HG02642 (cell line): Measurements from ENCODE around the gene POLR1F.
"Not testable (repeated sequence)": the region's sequence is repeated elsewhere in the genome, so short reads cannot be mapped to it uniquely, and the experiment has no call there.

Experiments
- ATAC-seq: cut with Tn5 transposase; IDR thresholded peaks from one replicate; pipeline ENCODE4 v1.9.1; 2021; ENCODE audit warnings: mild to moderate bottlenecking; ENCODE audit not compliant: unreplicated experiment, poor library complexity

Gene POLR1F

DNA sequence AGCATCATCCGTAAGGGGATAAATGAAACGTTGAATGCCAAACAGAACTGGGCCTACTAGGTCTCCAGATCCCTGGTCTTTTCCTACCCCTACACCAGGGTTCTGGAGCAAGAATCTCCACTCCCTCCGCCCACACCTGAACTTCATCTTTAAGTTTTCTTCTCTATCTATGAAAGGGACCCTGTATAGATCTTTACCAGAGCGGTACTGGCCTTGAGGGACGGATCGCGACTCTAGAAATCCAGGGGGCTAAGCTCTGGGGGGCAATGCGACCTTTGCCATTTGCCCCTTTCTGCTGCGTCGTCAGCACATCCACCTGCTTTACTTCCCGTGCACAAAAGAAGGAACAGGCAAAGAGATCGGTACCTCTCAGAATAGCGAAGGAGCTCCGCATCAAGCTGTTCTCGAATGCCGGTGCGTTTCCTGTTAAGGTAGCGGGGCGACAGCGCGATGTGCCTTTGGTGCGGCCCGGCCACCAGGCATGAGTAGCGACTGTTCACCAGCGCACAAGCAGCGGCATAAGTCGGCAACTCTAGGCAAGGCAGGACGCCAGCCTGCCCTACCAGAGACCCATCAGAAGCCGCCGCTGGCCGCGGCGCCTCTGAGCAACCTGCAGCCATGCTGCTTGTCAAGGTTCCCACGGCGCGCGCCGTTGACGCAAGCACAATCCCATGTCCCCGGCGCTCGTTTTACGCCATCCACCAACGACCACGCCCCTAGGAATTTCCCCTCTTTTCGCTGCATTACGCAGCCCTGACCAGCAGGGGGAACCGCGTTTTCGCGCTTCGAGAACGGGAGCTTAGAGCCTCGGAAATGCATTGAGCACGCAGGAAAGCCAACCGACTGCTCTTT lies at the start of gene POLR1F:
Gene POLR1F, minus strand, starts transcription at position 641 of the 852 bp plus-strand sequence. Its CDS starts 21 bp downstream, at position 620.
- ATAC-seq = peak; percentile 99

DNA sequence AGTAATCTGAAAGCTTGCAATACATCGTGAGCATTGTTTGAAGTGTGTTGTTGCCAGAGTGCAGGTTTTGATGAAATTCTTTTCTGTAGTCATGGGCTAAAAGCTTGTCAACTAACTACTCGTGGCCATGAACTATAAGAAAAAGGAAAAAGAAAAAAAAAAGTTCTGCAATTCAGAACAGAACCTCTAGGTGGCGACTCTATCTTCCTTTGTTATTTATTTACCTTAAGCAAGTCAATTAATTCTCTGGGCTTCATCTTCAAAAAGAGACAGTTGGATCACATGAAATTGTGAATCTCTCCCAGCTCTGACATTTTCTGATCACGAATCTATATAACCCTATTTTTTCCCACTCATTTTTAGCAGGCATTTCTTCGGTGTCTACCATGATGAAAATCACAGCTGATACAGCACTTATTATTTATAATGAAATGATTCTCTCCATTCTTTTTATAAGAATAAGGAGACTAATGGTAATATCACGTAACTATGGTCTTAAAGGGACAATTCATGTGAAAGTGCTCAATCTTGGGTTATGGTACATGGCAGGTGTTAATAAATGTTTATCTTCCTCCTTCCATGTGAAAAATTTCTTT lies 45.8 kb upstream of the POLR1F start:
- ATAC-seq = no peak

- ATAC-seq = no peak
Measured at GRCh38 chr7:19752020-19752419, 43.2 kb upstream of the POLR1F start.

GRCh38 chr7:19749658-19750057 lies 40.8 kb upstream of the POLR1F start:
- no peak for ATAC-seq

DNA sequence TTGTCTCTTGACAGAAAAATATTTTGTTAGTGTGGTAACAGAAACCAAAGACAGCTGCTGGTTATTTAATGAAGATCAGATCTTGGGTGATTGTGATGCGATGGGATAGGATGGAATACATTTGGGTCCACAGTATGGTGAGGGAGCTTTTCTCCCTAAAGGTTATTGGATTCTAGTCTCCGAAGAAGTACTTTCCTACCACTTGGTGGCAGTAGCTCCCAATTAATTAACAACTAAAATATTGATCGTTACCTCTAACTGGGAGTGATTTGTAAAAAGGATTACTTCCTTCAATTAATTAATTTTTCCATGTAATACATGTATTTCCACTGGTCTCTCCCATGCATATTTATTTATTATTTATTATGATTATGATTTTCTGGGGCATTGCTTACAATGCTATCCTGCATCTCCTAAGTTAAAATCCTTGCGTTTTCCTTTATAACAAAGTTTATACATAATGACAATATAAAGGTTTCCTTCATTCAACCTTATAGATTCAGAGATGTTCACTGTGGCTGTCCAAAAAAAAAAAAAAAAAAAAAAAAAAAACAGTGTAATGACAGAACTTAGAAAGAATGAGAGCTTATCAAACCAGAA lies 39.0 kb upstream of the POLR1F start:
- peak; percentile 48 for ATAC-seq

DNA sequence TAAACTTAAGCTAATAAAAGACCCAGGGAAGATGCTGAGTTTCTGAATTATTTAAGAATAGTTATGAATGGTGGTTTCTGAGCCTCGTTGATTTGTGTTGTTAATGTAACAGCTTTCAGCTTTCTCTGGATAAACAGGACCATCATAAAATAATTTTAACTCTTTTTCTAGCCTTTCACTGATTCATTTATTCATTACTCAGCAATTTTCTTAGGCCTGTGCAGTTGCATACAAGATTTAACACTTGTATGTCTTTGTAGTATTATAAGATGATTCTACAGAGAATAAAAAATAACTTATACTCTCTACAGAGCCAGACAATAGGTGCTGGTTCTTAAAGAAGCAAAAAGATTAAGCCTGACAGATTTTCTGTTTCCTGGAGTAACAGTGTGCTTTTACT lies 35.2 kb upstream of the POLR1F start:
- ATAC-seq = no peak

- no peak for ATAC-seq
Measured at GRCh38 chr7:19728716-19729115, 19.9 kb upstream of the POLR1F start.

DNA sequence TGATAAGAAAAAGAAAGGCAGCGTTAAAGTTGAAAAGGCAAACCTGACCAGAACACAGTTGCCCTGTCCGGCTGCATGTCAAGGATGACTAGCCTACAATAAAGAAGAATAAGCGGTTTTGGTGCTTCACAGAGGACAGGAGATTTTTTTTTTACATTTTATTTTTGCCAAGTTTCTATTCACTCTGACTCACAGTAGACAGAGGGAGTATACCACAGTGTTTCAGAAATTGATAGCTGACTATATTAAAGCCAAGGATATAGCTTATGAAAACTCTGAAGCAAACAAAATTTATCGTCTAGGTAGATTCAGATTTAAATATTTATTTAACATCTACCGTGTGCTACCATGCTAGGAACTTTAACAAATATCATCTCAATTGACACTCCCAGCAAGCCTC lies 16.9 kb upstream of the POLR1F start:
- no peak for ATAC-seq

GRCh38 chr7:19715499-19715898 lies 6.7 kb upstream of the POLR1F start:
- no peak for ATAC-seq

DNA sequence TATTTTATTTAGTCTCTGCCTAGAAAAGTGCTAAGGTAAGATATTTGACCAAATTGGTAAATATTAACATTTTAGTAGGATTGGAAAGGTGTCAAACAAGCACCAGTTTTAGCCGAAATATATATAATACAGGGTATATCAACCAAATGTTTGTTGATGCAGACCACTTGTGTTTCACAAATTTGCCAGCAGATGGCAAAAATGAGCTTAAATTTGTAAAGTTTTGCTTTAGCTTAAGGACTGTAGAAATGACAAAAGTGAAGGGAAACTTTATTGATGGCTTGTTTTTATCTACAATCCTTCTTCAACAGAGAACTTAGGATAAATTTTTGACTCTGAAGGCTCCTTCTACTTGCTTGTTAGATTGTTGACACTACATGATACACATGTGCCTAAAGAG lies 4.8 kb upstream of the POLR1F start:
- ATAC-seq = no peak

- ATAC-seq = no peak
Measured at GRCh38 chr7:19709249-19709578, 377 bp upstream of the POLR1F start.

DNA sequence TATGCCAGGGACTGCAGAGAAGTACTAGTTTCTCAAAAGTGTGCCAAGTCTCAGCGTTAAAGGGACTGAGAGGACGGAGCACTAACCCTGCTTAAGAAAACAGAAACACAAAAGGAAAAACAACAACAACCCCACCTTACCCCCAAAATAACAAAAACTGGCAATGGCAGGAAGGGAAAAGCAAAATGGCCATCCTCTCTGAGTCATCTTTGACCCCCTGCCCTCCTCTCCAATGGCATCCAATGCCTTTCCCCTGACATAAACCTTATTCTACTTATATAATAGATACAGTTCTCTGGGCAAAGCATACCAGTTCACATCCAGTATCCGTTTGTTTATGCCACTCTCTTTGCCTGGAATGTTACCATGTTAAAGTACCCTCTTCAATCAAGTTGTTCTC lies 1.6 kb downstream of the POLR1F start:
- ATAC-seq = no peak

GRCh38 chr7:19705663-19706062 lies 3.2 kb downstream of the POLR1F start:
- no peak for ATAC-seq

- ATAC-seq = no peak
Measured at GRCh38 chr7:19701471-19701870, 7.4 kb downstream of the POLR1F start.

DNA sequence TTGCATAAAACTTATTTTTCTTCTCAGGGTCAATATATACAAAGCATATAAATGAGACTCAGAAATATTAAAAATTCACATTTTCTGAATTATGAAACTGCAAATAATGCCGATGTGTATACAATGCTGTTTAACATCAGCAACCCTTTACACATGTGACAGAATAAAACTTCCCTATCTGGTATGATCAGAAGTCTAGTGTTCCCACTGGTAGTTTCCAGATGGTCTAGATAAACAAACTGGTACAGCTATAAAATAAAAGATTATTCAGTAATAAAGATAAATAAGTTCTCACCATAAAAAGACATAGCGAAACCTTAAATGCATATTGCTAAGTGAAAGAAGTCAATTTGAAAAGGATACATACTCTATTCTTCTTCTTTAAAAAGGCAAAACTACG lies 7.9 kb downstream of the POLR1F start:
- no peak for ATAC-seq

- ATAC-seq = no peak
Measured at GRCh38 chr7:19698331-19698730, 10.5 kb downstream of the POLR1F start.

- ATAC-seq = no peak
Measured at GRCh38 chr7:19696926-19697325, 11.9 kb downstream of the POLR1F start.

DNA sequence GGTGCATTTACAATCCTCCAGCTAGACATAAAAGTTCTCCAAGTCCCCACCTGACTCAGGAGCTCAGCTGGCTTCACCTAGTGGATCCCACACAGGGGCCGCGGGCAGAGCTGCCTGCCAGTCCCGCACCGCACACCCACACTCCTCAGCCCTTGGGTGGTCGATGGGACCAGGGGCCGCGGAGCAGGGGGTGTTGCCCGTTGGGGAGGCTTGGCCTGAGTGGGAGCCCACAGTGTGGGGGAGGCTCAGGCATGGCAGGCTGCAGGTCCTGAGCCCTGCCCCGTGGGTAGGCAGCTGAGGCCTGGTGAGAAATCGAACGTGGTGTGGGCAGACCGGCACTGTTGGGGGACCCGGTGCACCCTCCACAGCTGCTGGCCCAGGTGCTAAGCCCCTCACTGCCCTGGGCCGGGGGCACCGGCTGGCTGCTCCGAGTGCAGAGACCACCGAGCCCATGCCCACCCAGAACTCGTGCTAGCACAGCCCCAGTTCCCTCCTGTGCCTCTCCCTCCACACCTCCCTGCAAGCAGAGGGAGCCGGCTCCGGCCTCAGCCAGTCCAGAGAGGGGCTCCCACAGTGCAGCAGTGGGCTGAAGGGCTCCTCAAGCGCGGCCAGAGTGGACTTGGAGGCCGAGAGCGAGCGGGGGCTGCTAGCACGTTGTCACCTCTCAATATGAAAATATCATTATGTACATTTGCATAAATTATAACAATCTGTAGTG lies 16.6 kb downstream of the POLR1F start:
- no peak for ATAC-seq

GRCh38 chr7:19690736-19691135 lies 18.1 kb downstream of the POLR1F start:
- ATAC-seq = no peak

GRCh38 chr7:19689130-19689529 lies 19.7 kb downstream of the POLR1F start:
- not testable (repeated sequence) for ATAC-seq

DNA sequence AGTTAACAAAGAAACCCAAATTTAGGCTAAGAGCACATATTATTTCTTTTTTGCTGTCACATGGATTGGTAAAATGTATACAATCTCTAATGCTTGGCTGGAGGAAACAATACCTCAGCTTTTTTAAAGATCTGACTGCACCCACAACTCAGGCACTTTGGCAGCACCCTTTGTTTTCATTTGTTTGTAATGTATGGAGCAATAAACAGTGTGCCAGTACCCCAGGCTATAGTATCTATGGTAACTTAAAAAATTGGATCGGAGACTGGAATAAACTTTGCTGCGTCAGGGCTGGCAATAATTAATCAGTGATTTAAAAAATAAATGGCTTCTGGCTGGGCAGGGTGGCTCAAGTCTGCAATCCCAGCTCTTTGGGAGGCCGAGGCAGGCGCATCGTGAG lies 27.2 kb downstream of the POLR1F start:
- no peak for ATAC-seq
